ENCODE results near the gene ARHGAP18.

DNA sequence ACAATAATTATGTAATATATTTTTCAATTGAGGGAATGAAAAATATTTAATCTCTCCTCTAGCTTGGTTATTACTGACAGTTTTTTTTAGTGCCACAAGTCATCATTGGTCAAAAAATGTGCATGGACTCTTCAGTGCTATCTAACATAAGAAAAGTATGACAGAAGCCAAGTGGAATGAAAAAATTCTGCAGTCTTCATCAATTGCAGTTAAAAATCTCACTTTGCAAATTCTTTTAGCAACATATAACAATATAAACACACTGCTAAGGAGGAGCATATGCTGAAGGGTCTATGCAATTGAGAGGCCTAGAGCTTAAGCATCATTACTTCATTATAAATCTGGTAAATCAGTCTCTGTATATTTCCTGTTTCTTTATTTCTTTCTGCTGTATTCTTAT is 175.1 kb downstream of the ARHGAP18 start:
- TF ChIP-seq POLR2A (IDR thresholded peaks at IDR 0.05): no peak
- no peak for TF ChIP-seq CTCF (IDR thresholded peaks at IDR 0.05)

Measured in testis (tissue), 2 donors.